ENCODE results near the gene SMIM22.

GRCh38 chr16:4754865-4755264 is 40.3 kb upstream of the SMIM22 start:
- TF ChIP-seq CTCF (IDR thresholded peaks at IDR 0.05; ENCODE audit: control extremely low read depth in 1 of 3, insufficient read depth in 1 of 3, low read depth in 1 of 3, low read length in 3 of 3) (no peak), CEBPB (IDR thresholded peaks at IDR 0.05; ENCODE audit: low read depth, low read length) (no peak), RAD21 (IDR thresholded peaks at IDR 0.05 in 1 of 2, conservative IDR thresholded peaks at IDR 0.05 in 1 of 2; ENCODE audit: low read depth in 2 of 2, low read length in 2 of 2) (no peak), POLR2A (IDR thresholded peaks at IDR 0.05; ENCODE audit: control extremely low read depth in 1 of 2, low read depth in 2 of 2, low read length in 2 of 2) (no peak), CTBP2 (IDR thresholded peaks at IDR 0.05; ENCODE audit: borderline replicate concordance, insufficient read depth, insufficient read length, low read length) (no peak)

Data from H1 (cell line).